GM23338 (cell line): ENCODE measurements around the gene CPSF7. TPM values are rescaled to one million over a fixed set of nuclear protein-coding genes. Genes with fewer than 3 reads are reported as not detected.

Experiments
- ATAC-seq: fragments of 200-7000 bp; cut with Tn5 transposase; 3 replicates; pipeline ENCODE4 v1.9.1; 2020
- DNase-seq: peaks from one replicate; pipeline ENCODE4 v3.0.0-alpha.2; 2015; ENCODE audit warnings: low spot score
- H2AFZ ChIP-seq: fragments of 200-600 bp; sonication (generic); 2 replicates; pipeline ENCODE4 v1.8.0; 2016; ENCODE audit warnings: antibody characterized with exemption, mild to moderate bottlenecking, moderate library complexity
- H3F3A ChIP-seq: fragments of 200-600 bp; sonication (generic); replicated peaks from 2 replicates; pipeline ENCODE4 v1.8.0; 2017; ENCODE audit warnings: antibody characterized with exemption, mixed run types, low read depth
- H3K27ac ChIP-seq: fragments of 200-600 bp; sonication (generic); 2 replicates; pipeline ENCODE4 v1.6.1; 2016; ENCODE audit warnings: low read depth
- H3K27me3 ChIP-seq: fragments of 200-600 bp; sonication (generic); 2 replicates; pipeline ENCODE4 v1.8.0; 2016; ENCODE audit warnings: mild to moderate bottlenecking, mixed run types, moderate library complexity; ENCODE audit not compliant: insufficient read depth
- H3K36me3 ChIP-seq: fragments of 200-600 bp; sonication (generic); 2 replicates; pipeline ENCODE4 v1.8.0; 2016; ENCODE audit warnings: mild to moderate bottlenecking; ENCODE audit not compliant: insufficient read depth
- H3K4me1 ChIP-seq: fragments of 200-600 bp; sonication (generic); 2 replicates; pipeline ENCODE4 v1.8.0; 2016; ENCODE audit warnings: mild to moderate bottlenecking, moderate library complexity; ENCODE audit not compliant: insufficient read depth
- H3K4me2 ChIP-seq: fragments of 200-600 bp; sonication (generic); 2 replicates; pipeline ENCODE4 v1.7.1; 2017; ENCODE audit warnings: mixed run types
- H3K4me3 ChIP-seq: fragments of 200-600 bp; sonication (generic); 2 replicates; pipeline ENCODE4 v1.6.1; 2016; ENCODE audit warnings: mixed run types
- H3K79me2 ChIP-seq: fragments of 200-600 bp; sonication (generic); replicated peaks from 2 replicates; pipeline ENCODE4 v1.8.0; 2017; ENCODE audit warnings: mild to moderate bottlenecking; ENCODE audit not compliant: insufficient read depth
- H3K9me2 ChIP-seq: fragments of 200-600 bp; sonication (generic); 2 replicates; pipeline ENCODE4 v1.8.0; 2017; ENCODE audit not compliant: insufficient read depth
- H4K20me1 ChIP-seq: fragments of 200-600 bp; sonication (generic); replicated peaks from 2 replicates; pipeline ENCODE4 v1.8.0; 2017; ENCODE audit warnings: mild to moderate bottlenecking; ENCODE audit not compliant: insufficient read depth
- H3K27ac Mint-ChIP-seq: 2 replicates; pipeline ENCODE4 v1.8.0; 2020; ENCODE audit warnings: inconsistent platforms, mild to moderate bottlenecking, moderate library complexity, mixed read lengths
- H3K27me3 Mint-ChIP-seq: 3 replicates; pipeline ENCODE4 v1.8.0; 2022; ENCODE audit warnings: low read depth, mild to moderate bottlenecking, moderate library complexity, mixed read lengths, inconsistent platforms; ENCODE audit not compliant: insufficient read depth, poor library complexity
- H3K36me3 Mint-ChIP-seq: 3 replicates; pipeline ENCODE4 v1.8.0; 2021; ENCODE audit warnings: low read depth, mild to moderate bottlenecking, inconsistent platforms, moderate library complexity, mixed read lengths
- H3K4me1 Mint-ChIP-seq: 3 replicates; pipeline ENCODE4 v1.8.0; 2020; ENCODE audit warnings: mild to moderate bottlenecking, inconsistent platforms, mixed read lengths
- H3K4me3 Mint-ChIP-seq: 3 replicates; pipeline ENCODE4 v1.8.0; 2021; ENCODE audit warnings: moderate library complexity, mild to moderate bottlenecking, inconsistent platforms, mixed read lengths
- H3K9me3 Mint-ChIP-seq: 3 replicates; pipeline ENCODE4 v1.8.0; 2020; ENCODE audit warnings: moderate library complexity, mild to moderate bottlenecking, inconsistent platforms, mixed read lengths
- CREB1 ChIP-seq: fragments of 250-450 bp; sonication (Bioruptor Pico); IDR thresholded peaks from 2 replicates; pipeline ENCODE4 v1.5.0; 2020; ENCODE audit warnings: low read depth, mild to moderate bottlenecking, moderate library complexity
- CTCF ChIP-seq, 2 experiments: fragments of 200-600 bp in 1 of 2; sonication (generic) in 1 of 2; conservative IDR thresholded peaks; 2 replicates each; pipeline versions ENCODE4 v1.5.1 to v1.6.1; 2016 to 2017; ENCODE audit warnings: antibody characterized with exemption in 2 of 2, low read depth in 2 of 2, mild to moderate bottlenecking in 2 of 2, moderate library complexity in 1 of 2
- JUNB ChIP-seq: IDR thresholded peaks from one replicate; pipeline ENCODE4 v1.6.1; 2016; ENCODE audit warnings: antibody characterized with exemption; ENCODE audit not compliant: unreplicated experiment
- NANOG ChIP-seq: IDR thresholded peaks from 2 replicates; pipeline ENCODE4 v1.6.1; 2016; ENCODE audit warnings: antibody characterized with exemption, borderline replicate concordance
- REST ChIP-seq: IDR thresholded peaks from one replicate; pipeline ENCODE4 v1.6.1; 2018; ENCODE audit warnings: antibody characterized with exemption; ENCODE audit not compliant: unreplicated experiment
- ZNF114 ChIP-seq: fragments of 250-450 bp; sonication (Bioruptor Pico); IDR thresholded peaks from 2 replicates; pipeline ENCODE4 v1.5.0; 2020; ENCODE audit warnings: mild to moderate bottlenecking, moderate library complexity
- ZNF331 ChIP-seq: fragments of 250-450 bp; sonication (Bioruptor Pico); IDR thresholded peaks from 2 replicates; pipeline ENCODE4 v1.5.0; 2020; ENCODE audit warnings: low read depth, mild to moderate bottlenecking, moderate library complexity
- ZNF462 ChIP-seq: fragments of 250-450 bp; sonication (Bioruptor Pico); IDR thresholded peaks from 2 replicates; pipeline ENCODE4 v1.5.0; 2020; ENCODE audit warnings: mild to moderate bottlenecking, moderate library complexity
- polyA plus RNA-seq: library from polyadenylated mRNA; unstranded; fragments of >200 nt; fragmentation: Nextera tagmentation; extraction: Ambion mirVana; gene quantifications from 2 replicates; pipeline ENCODE4 v1.2.1, GENCODE V29; 2016
- total RNA-seq: library from RNA; depleted of rRNA; stranded (reverse); fragments of >200 nt; shearing (Covaris generic); gene quantifications from 2 replicates; pipeline ENCODE4 v1.2.3, GENCODE V29; 2014

The CPSF7 gene
- total and polyA plus RNA-seq, 2 experiments from 2014 or later: 27.4 to 60.6 TPM

GRCh38 chr11:61472282-61472681 is 42.5 kb upstream of the CPSF7 start:
- H3K27ac ChIP-seq: no peak overlapping the region
- H3K4me3 ChIP-seq: no peak overlapping the region
- Mint-ChIP-seq H3K36me3 (peaks cover 4% of the 10 kb centered on the region; the same call in 2 of the 3 replicates), H3K27me3 (peaks cover 4% of the 10 kb centered on the region), H3K27ac (no peak overlapping the region), H3K4me3 (no peak overlapping the region), H3K4me1 (no peaks in the 10 kb centered on the region; the same call in 2 of the 3 replicates), H3K9me3 (no peaks in the 10 kb centered on the region)
- no peak for TF ChIP-seq CREB1 (CRISPR knock-in tag)
- no peak for TF ChIP-seq ZNF114 (CRISPR knock-in tag)
- no peak for TF ChIP-seq CTCF (conservative IDR thresholded peaks at IDR 0.05; ENCODE audit: low read depth in 2 of 2)
- no peak for TF ChIP-seq ZNF462
- no peak for TF ChIP-seq ZNF331 (CRISPR knock-in tag)
- TF ChIP-seq REST: no peak
- TF ChIP-seq JUNB: no peak
- TF ChIP-seq NANOG: no peak
- ATAC-seq: no peak
- H3K27me3 ChIP-seq: no peaks in the 10 kb centered on the region
- H3K9me2 ChIP-seq: no peaks in the 10 kb centered on the region
- H3K4me2 ChIP-seq: no peak overlapping the region
- no peaks in the 10 kb centered on the region for H3K4me1 ChIP-seq
- no peaks in the 10 kb centered on the region for H3K36me3 ChIP-seq
- H3K79me2 ChIP-seq: no peaks in the 10 kb centered on the region
- H3F3A ChIP-seq: 0 out of 2 replicates have a peak, but pooled peaks cover 2% of the 10 kb centered on the region
- no peak overlapping the region for H2AFZ ChIP-seq
- DNase-seq: no peak
- H4K20me1 ChIP-seq: peaks cover 3% of the 10 kb centered on the region; the same call in 1 of the 2 replicates
